Chondrocyte (in vitro differentiated cells): ENCODE data around the gene NRXN3. TPM values are rescaled to one million over a fixed set of nuclear protein-coding genes. Genes with fewer than 3 reads are reported as not detected.

ENCODE experiments used
- DNase-seq: peaks from one replicate; pipeline ENCODE4 v3.0.0; 2021; ENCODE audit warnings: mixed read lengths, low spot score
- H3K27ac Mint-ChIP-seq: one replicate; pipeline ENCODE4 v1.8.0; 2021; ENCODE audit warnings: mild to moderate bottlenecking, moderate library complexity, mixed read lengths; ENCODE audit not compliant: unreplicated experiment
- H3K27me3 Mint-ChIP-seq: 2 replicates; pipeline ENCODE4 v1.8.0; 2021; ENCODE audit warnings: low read depth, mixed read lengths
- H3K36me3 Mint-ChIP-seq: 2 replicates; pipeline ENCODE4 v1.8.0; 2021; ENCODE audit warnings: low read depth, mixed read lengths
- H3K4me1 Mint-ChIP-seq: 2 replicates; pipeline ENCODE4 v1.8.0; 2021; ENCODE audit warnings: low read depth, mild to moderate bottlenecking, mixed read lengths
- H3K4me3 Mint-ChIP-seq: one replicate; pipeline ENCODE4 v1.8.0; 2021; ENCODE audit warnings: mild to moderate bottlenecking, moderate library complexity, mixed read lengths; ENCODE audit not compliant: unreplicated experiment
- H3K9me3 Mint-ChIP-seq: 2 replicates; pipeline ENCODE4 v1.8.0; 2021; ENCODE audit warnings: low read depth, mixed read lengths
- CTCF ChIP-seq: fragments of 200-600 bp; sonication (generic); IDR thresholded peaks from 2 replicates; pipeline ENCODE4 v1.5.0; 2021; ENCODE audit warnings: antibody characterized with exemption, mild to moderate bottlenecking, moderate library complexity
- total RNA-seq: library from RNA; stranded (reverse); gene quantifications from 3 replicates; pipeline ENCODE4 v1.2.1, GENCODE V29; 2021

NRXN3 gene
- total RNA-seq, 1 donor from 2014 or later, result 7.9 TPM

DNA sequence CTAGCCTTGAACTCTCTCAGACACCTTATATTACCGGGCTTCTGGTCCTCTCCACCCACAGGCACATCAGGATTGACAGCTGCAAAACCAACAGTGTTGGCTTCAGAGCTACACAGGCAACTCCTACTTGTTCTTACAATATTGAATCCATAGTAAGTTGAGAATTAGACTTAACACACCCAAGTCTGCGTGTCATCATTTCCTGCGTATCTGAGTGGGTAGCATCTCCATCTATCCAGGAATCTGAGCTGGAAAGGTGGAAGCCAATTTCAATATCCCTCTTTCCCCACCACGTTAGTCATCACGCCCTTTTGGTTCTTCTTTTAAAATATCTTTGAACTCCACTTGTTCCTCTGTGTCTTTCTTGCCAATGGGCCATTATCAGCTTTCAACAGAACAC lies 37.2 kb downstream of the NRXN3 start:
- Mint-ChIP-seq H3K4me1 (no peaks in the 10 kb centered on the region), H3K27ac (no peak overlapping the region), H3K27me3 (no peaks in the 10 kb centered on the region), H3K36me3 (no peaks in the 10 kb centered on the region), H3K4me3 (no peak overlapping the region), H3K9me3 (peaks cover 13% of the 10 kb centered on the region)
- DNase-seq, result no peak
- TF ChIP-seq CTCF, result no peak

GRCh38 chr14:78220273-78220672 lies 50.1 kb downstream of the NRXN3 start:
- Mint-ChIP-seq H3K27me3 (no peaks in the 10 kb centered on the region), H3K27ac (no peak overlapping the region), H3K36me3 (no peaks in the 10 kb centered on the region), H3K4me3 (no peak overlapping the region), H3K9me3 (no peaks in the 10 kb centered on the region), H3K4me1 (no peaks in the 10 kb centered on the region)
- TF ChIP-seq CTCF, result no peak
- no peak for DNase-seq

- TF ChIP-seq CTCF, result no peak
- no peaks in the 10 kb centered on the region for H3K9me3 Mint-ChIP-seq
- no peaks in the 10 kb centered on the region for H3K4me1 Mint-ChIP-seq
- no peak overlapping the region for H3K4me3 Mint-ChIP-seq
- no peaks in the 10 kb centered on the region for H3K36me3 Mint-ChIP-seq
- no peak overlapping the region for H3K27ac Mint-ChIP-seq
- no peaks in the 10 kb centered on the region for H3K27me3 Mint-ChIP-seq
- DNase-seq, result no peak
Observed at GRCh38 chr14:78222746-78223145, 52.6 kb downstream of the NRXN3 start.

- Mint-ChIP-seq H3K4me1 (no peaks in the 10 kb centered on the region), H3K27ac (no peak overlapping the region), H3K9me3 (no peaks in the 10 kb centered on the region)
Observed at GRCh38 chr14:78227248-78228077, 57.3 kb downstream of the NRXN3 start.

More at GRCh38 chr14:78227248-78228077, 57.3 kb downstream of the NRXN3 start:
- DNase-seq, result no peak
- no peak overlapping the region for H3K4me3 Mint-ChIP-seq
- no peak for TF ChIP-seq CTCF
- no peaks in the 10 kb centered on the region for H3K36me3 Mint-ChIP-seq
- H3K27me3 Mint-ChIP-seq, result no peaks in the 10 kb centered on the region
